Ovary (tissue), 3 donors: ENCODE results near the gene MTCL3.

ENCODE experiments used
- CTCF ChIP-seq, 3 donors: fragments of 450-650 bp in 2 of 3; fragments of 200-600 bp in 1 of 3; IDR thresholded peaks; one replicate each; pipeline versions ENCODE4 v1.5.1 to v1.8.0; 2016 to 2022; ENCODE audit warnings: antibody characterized with exemption in 3 of 3, mild to moderate bottlenecking in 1 of 3
- EP300 ChIP-seq: sonication (generic); formaldehyde crosslinking; IDR thresholded peaks from one replicate; pipeline ENCODE4 v1.6.1; 2017; ENCODE audit warnings: antibody characterized with exemption
- POLR2A ChIP-seq: fragments of 450-650 bp; IDR thresholded peaks from one replicate; pipeline ENCODE4 v1.6.1; 2017; ENCODE audit warnings: antibody characterized with exemption, mild to moderate bottlenecking, moderate library complexity
- donor health status: DM: no; HTN: no; CAD: no.

DNA sequence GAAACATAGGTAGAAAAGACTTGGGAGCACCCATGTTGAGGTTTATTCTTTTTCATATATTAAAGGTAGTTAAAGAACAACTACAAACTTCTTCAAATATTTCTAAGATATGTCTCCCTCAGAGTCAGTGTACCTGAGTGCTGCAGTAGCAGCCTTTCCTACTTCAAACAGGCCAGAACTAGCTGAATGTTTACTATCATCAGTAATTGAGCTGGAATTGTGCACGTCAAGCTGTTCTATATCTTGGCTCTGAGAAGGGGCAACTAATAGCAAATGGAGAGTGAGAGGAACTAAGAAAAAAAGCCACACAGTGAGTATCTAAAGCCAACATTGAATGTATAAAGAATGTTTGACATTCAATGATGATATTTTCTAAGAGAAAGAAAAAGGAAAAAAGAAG lies 21.7 kb downstream of the MTCL3 start:
- TF ChIP-seq CTCF (IDR thresholded peaks at IDR 0.05) (no peak), EP300 (no peak), POLR2A (no peak)
